Tibial nerve (tissue), 4 donors: Measurements from ENCODE around the gene KCNK1. TPM values are rescaled to one million over a fixed set of nuclear protein-coding genes. Genes with fewer than 3 reads are reported as not detected.

Experiments used
- DNase-seq, 2 donors: peaks; one replicate each; pipeline ENCODE4 v3.0.0-alpha.2; 2019; ENCODE audit warnings: low spot score in 2 of 2
- H3K27ac ChIP-seq, 4 donors: fragments of 200-600 bp; sonication (generic) in 3 of 4; one replicate each; pipeline ENCODE4 v1.5.1; 2017 to 2019; ENCODE audit warnings: mild to moderate bottlenecking in 1 of 4
- H3K27me3 ChIP-seq, 2 donors: fragments of 200-600 bp; sonication (generic) in 1 of 2; one replicate each; pipeline versions ENCODE4 v1.5.1 to v1.6.0; 2017 to 2019
- H3K36me3 ChIP-seq, 3 donors: fragments of 200-600 bp; sonication (generic); one replicate each; pipeline ENCODE4 v1.5.1; 2018 to 2019
- H3K4me1 ChIP-seq, 4 donors: fragments of 200-600 bp; sonication (generic) in 3 of 4; one replicate each; pipeline ENCODE4 v1.5.1; 2017 to 2019
- H3K4me3 ChIP-seq, 4 donors: fragments of 200-600 bp; sonication (generic) in 3 of 4; one replicate each; pipeline ENCODE4 v1.5.1; 2017 to 2019; ENCODE audit warnings: mild to moderate bottlenecking in 1 of 4, moderate library complexity in 1 of 4
- H3K9me3 ChIP-seq, 4 donors: fragments of 200-600 bp; sonication (generic) in 3 of 4; one replicate each; pipeline ENCODE4 v1.5.1; 2017 to 2019
- EP300 ChIP-seq, 2 donors: sonication (generic); formaldehyde crosslinking; IDR thresholded peaks; one replicate each; pipeline ENCODE4 v1.6.1; 2017; ENCODE audit warnings: antibody characterized with exemption in 2 of 2, mild to moderate bottlenecking in 1 of 2
- POLR2A ChIP-seq, 2 donors: fragments of 450-650 bp; IDR thresholded peaks; one replicate each; pipeline ENCODE4 v1.6.1; 2017; ENCODE audit warnings: antibody characterized with exemption in 2 of 2, mild to moderate bottlenecking in 2 of 2, moderate library complexity in 2 of 2
- WGBS, 2 donors: methylation state at CpG; one replicate each; pipeline ENCODE4 v1.1.5; 2018; 5-methylcytosine and 5-hydroxymethylcytosine counted together
- total RNA-seq, 4 donors: library from RNA; depleted of rRNA; stranded (reverse); fragments of >200 nt; gene quantifications; one replicate each; pipeline ENCODE4 v1.1.0, GENCODE V29; 2016
- TF ChIP-seq, protein P1 (sequence below), 5 experiments: fragments of 200-600 bp in 3 of 5; fragments of 450-650 bp in 2 of 5; sonication (generic) in 3 of 5; IDR thresholded peaks; one replicate each; pipeline ENCODE4 v1.5.1; 2016 to 2019; ENCODE audit warnings: antibody characterized with exemption in 5 of 5, mild to moderate bottlenecking in 3 of 5, moderate library complexity in 2 of 5

Gene KCNK1
- total RNA-seq, 4 donors from 2014 or later = 3.7 to 6.5 (median 4.9) TPM

DNA sequence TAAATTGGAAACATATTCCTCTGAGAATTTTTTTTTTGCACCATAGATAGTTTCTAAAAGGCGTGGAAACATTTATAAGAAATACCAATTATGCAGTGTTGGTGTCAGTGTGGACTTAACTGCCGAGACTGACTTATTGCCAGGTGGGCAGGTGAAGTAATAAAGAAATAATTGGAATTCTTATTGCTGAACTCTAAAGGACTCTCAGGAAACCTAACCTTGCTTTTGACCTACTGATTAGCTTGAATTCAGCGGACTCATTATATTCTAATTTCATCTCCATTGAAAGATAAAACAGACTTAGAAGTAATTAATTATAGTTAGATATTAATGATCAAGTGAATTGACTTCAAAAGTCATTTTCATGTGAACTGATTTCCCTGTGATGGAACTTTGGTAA lies 26.3 kb downstream of the KCNK1 start:
- Histone ChIP-seq H3K27me3 (no peaks in the 10 kb centered on the region), H3K27ac (no peak overlapping the region), H3K9me3 (no peaks in the 10 kb centered on the region), H3K4me1 (no peaks in the 10 kb centered on the region), H3K36me3 (no peaks in the 10 kb centered on the region), H3K4me3 (no peak overlapping the region)
- WGBS, 2 donors = 73 to 84% methylated on average over 3 of the region's 3 CpGs
- TF ChIP-seq EP300 (IDR thresholded peaks at IDR 0.05) = no peak
- TF ChIP-seq POLR2A (IDR thresholded peaks at IDR 0.05) = no peak
- TF ChIP-seq, protein P1, sequence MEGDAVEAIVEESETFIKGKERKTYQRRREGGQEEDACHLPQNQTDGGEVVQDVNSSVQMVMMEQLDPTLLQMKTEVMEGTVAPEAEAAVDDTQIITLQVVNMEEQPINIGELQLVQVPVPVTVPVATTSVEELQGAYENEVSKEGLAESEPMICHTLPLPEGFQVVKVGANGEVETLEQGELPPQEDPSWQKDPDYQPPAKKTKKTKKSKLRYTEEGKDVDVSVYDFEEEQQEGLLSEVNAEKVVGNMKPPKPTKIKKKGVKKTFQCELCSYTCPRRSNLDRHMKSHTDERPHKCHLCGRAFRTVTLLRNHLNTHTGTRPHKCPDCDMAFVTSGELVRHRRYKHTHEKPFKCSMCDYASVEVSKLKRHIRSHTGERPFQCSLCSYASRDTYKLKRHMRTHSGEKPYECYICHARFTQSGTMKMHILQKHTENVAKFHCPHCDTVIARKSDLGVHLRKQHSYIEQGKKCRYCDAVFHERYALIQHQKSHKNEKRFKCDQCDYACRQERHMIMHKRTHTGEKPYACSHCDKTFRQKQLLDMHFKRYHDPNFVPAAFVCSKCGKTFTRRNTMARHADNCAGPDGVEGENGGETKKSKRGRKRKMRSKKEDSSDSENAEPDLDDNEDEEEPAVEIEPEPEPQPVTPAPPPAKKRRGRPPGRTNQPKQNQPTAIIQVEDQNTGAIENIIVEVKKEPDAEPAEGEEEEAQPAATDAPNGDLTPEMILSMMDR (IDR thresholded peaks at IDR 0.05) = no peak
- no peak for DNase-seq

DNA sequence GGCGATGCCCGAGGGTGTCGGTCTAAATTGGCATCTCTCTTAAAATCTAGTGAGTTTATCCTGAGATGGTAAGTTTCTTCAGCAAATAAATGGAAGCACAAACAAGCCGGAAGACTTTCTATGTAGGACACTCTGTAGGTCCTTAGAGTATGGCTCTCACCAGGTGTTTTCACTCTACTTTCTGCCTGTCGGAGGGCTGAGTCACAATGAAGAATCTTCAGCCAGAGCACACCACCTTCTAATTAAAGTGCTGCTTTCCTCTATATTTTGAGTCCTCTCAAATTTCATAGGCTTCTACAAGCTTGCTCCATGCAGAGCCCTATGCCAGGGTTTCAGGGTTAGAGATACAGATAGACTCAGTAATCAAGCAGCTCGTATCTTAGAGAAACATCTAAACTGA lies 27.1 kb downstream of the KCNK1 start:
- TF ChIP-seq POLR2A (IDR thresholded peaks at IDR 0.05) (no peak), EP300 (IDR thresholded peaks at IDR 0.05) (no peak)
- TF ChIP-seq, protein P1 (IDR thresholded peaks at IDR 0.05) = no peak
- Histone ChIP-seq H3K9me3 (no peaks in the 10 kb centered on the region), H3K4me3 (no peak overlapping the region), H3K36me3 (no peaks in the 10 kb centered on the region), H3K27me3 (no peaks in the 10 kb centered on the region), H3K27ac (no peak overlapping the region), H3K4me1 (no peaks in the 10 kb centered on the region)
- 93 to 97% methylated on average over 6 of the region's 6 CpGs for WGBS, 2 donors
- no peak for DNase-seq

DNA sequence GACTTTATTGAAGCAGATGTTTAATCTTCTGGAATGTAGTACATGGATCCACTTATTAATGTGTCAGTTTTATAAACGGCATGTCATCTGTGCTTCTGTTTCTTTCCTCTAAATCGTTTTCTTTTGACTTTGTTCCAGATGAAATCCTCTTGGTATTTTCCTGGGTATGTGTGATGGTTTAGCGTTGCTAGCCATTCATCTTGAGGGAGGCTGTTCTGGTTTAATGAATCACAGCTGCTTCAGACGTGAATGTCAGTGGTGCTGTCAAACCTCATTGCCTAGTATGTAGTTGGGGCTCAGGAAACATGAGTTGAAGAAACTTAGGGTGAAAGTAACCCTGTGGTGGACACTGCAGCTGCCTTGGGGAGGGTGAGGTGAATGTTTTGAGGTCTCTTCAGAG lies 33.2 kb downstream of the KCNK1 start:
- Histone ChIP-seq H3K9me3 (peaks cover 0 to 3% (median 0%) of the 10 kb centered on the region in 4 donors), H3K27me3 (no peaks in the 10 kb centered on the region), H3K36me3 (no peaks in the 10 kb centered on the region), H3K27ac (no peak overlapping the region), H3K4me3 (no peak overlapping the region), H3K4me1 (no peaks in the 10 kb centered on the region)
- TF ChIP-seq EP300 (IDR thresholded peaks at IDR 0.05) (no peak), POLR2A (IDR thresholded peaks at IDR 0.05) (no peak)
- TF ChIP-seq, protein P1 (IDR thresholded peaks at IDR 0.05) = no peak
- no peak for DNase-seq
- 42 to 57% methylated on average over 4 of the region's 4 CpGs for WGBS, 2 donors

DNA sequence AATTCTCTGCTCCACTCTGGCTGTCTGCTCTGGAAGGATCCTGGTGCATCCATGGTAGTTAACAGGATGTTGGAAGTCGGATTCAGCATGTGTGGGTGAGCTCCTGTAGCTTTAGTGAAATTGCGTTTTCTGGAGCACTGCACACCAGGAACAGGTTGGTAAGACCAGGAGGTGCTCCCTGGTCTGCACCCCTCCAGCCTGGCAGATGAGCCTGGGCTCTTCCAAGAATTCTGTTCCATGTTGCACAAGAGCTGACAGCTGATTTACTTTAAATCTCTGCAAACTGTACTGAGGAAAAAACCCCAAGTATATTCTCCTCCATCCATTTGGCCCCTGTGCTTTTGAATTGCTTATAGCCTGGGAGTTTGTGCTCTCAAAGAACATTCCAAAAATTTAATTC lies 33.7 kb downstream of the KCNK1 start:
- no peak for DNase-seq
- Histone ChIP-seq H3K9me3 (peaks cover 0 to 3% (median 0%) of the 10 kb centered on the region in 4 donors), H3K27me3 (no peaks in the 10 kb centered on the region), H3K4me1 (no peaks in the 10 kb centered on the region), H3K4me3 (no peak overlapping the region), H3K27ac (no peak overlapping the region), H3K36me3 (no peaks in the 10 kb centered on the region)
- no peak for TF ChIP-seq POLR2A (IDR thresholded peaks at IDR 0.05)
- TF ChIP-seq EP300 (IDR thresholded peaks at IDR 0.05) = no peak
- TF ChIP-seq, protein P1 (IDR thresholded peaks at IDR 0.05) = no peak
- 81 to 86% methylated on average over 2 of the region's 2 CpGs for WGBS, 2 donors

DNA sequence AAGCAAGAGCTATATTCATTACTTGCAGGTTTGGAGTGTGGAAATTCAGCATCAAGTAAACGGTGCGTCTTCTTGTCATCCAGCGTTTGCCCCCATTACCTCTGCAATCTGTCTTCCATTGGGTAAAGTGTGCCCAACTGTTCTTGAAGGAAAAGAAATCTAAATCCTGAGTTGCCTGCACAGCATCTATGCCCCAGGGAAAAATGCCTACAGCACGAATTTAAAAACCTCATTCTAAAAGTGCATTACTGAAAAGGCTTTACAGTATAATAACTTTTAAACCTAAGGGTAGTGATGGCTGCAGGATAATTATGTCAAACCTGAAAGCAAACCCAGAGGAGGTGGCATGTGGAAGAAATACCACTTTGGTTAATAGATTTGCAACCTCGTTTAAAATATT lies 37.2 kb downstream of the KCNK1 start:
- TF ChIP-seq, protein P1 (IDR thresholded peaks at IDR 0.05) = no peak
- TF ChIP-seq EP300 (IDR thresholded peaks at IDR 0.05) (no peak), POLR2A (IDR thresholded peaks at IDR 0.05) (no peak)
- Histone ChIP-seq H3K4me1 (no peaks in the 10 kb centered on the region), H3K9me3 (peaks cover 0 to 3% (median 0%) of the 10 kb centered on the region in 4 donors), H3K36me3 (no peaks in the 10 kb centered on the region), H3K27me3 (no peaks in the 10 kb centered on the region), H3K4me3 (no peak overlapping the region), H3K27ac (no peak overlapping the region)
- WGBS, 2 donors = 83% methylated on average over 5 of the region's 5 CpGs
- no peak for DNase-seq
